ENCODE measurements around the gene ST6GAL1. TPM values are rescaled to one million over a fixed set of nuclear protein-coding genes. Genes with fewer than 3 reads are reported as not detected.

Gene ST6GAL1
- total RNA-seq, 4 donors from 2014 or later: 32.6 to 107 (median 57.1) TPM

- no peak for TF ChIP-seq CTCF (IDR thresholded peaks at IDR 0.05)
- no peak for TF ChIP-seq POLR2A (IDR thresholded peaks at IDR 0.05)
- Histone ChIP-seq H3K4me1 (no peaks in the 10 kb centered on the region), H3K27me3 (no peaks in the 10 kb centered on the region)
Observed at GRCh38 chr3:186920796-186921195, 9.5 kb upstream of the ST6GAL1 start.

GRCh38 chr3:186921578-186921977 is 8.7 kb upstream of the ST6GAL1 start:
- Histone ChIP-seq H3K36me3 (no peaks in the 10 kb centered on the region), H3K9me3 (no peaks in the 10 kb centered on the region), H3K27ac (no peak overlapping the region), H3K4me3 (no peak overlapping the region), H3K4me1 (no peaks in the 10 kb centered on the region), H3K27me3 (no peaks in the 10 kb centered on the region)
- intact Hi-C loops (cut with DNase I; ENCODE audit: low total_unique reads): no loop called here
- TF ChIP-seq POLR2A (IDR thresholded peaks at IDR 0.05) (no peak), CTCF (IDR thresholded peaks at IDR 0.05) (no peak)
- no peak for DNase-seq

More at GRCh38 chr3:186920796-186921195, 9.5 kb upstream of the ST6GAL1 start:
- Histone ChIP-seq H3K36me3 (no peaks in the 10 kb centered on the region), H3K4me3 (no peak overlapping the region), H3K27ac (no peak overlapping the region), H3K9me3 (no peaks in the 10 kb centered on the region)
- intact Hi-C loops (cut with DNase I; ENCODE audit: low total_unique reads): no loop called here
- DNase-seq: no peak

- intact Hi-C loops (cut with DNase I; ENCODE audit: low total_unique reads): no loop called here
- no peak overlapping the region for H3K27ac ChIP-seq
- no peak overlapping the region for H3K4me3 ChIP-seq
- DNase-seq: no peak
- no peaks in the 10 kb centered on the region for H3K9me3 ChIP-seq
- TF ChIP-seq POLR2A (IDR thresholded peaks at IDR 0.05): no peak
- TF ChIP-seq CTCF (IDR thresholded peaks at IDR 0.05): no peak
- no peaks in the 10 kb centered on the region for H3K4me1 ChIP-seq
- H3K36me3 ChIP-seq: no peaks in the 10 kb centered on the region
- H3K27me3 ChIP-seq: no peaks in the 10 kb centered on the region
Observed at GRCh38 chr3:186922224-186922623, 8.1 kb upstream of the ST6GAL1 start.

GRCh38 chr3:186922790-186923189 is 7.5 kb upstream of the ST6GAL1 start:
- Histone ChIP-seq H3K27me3 (no peaks in the 10 kb centered on the region), H3K9me3 (no peaks in the 10 kb centered on the region), H3K36me3 (no peaks in the 10 kb centered on the region), H3K4me1 (no peaks in the 10 kb centered on the region), H3K4me3 (no peak overlapping the region), H3K27ac (no peak overlapping the region)
- DNase-seq: no peak
- intact Hi-C loops (cut with DNase I; ENCODE audit: low total_unique reads): no loop called here
- no peak for TF ChIP-seq POLR2A (IDR thresholded peaks at IDR 0.05)
- no peak for TF ChIP-seq CTCF (IDR thresholded peaks at IDR 0.05)

GRCh38 chr3:186923241-186923640 is 7.1 kb upstream of the ST6GAL1 start:
- no peak overlapping the region for H3K27ac ChIP-seq
- intact Hi-C loops (cut with DNase I; ENCODE audit: low total_unique reads): no loop called here
- TF ChIP-seq POLR2A (IDR thresholded peaks at IDR 0.05) (no peak), CTCF (IDR thresholded peaks at IDR 0.05) (no peak)

More at GRCh38 chr3:186923241-186923640, 7.1 kb upstream of the ST6GAL1 start:
- Histone ChIP-seq H3K9me3 (no peaks in the 10 kb centered on the region), H3K4me1 (no peaks in the 10 kb centered on the region), H3K27me3 (no peaks in the 10 kb centered on the region), H3K36me3 (no peaks in the 10 kb centered on the region), H3K4me3 (no peak overlapping the region)
- DNase-seq: no peak

Measured in uterus (tissue), 4 donors.